CD4-positive, alpha-beta T cell (primary cell): ENCODE results near the gene CD44. TPM values are rescaled to one million over a fixed set of nuclear protein-coding genes. Genes with fewer than 3 reads are reported as not detected.

Source experiments
- ATAC-seq: fragments of 200-7000 bp; cut with Tn5 transposase; one replicate; pipeline ENCODE4 v1.10.0; 2022; ENCODE audit warnings: mild to moderate bottlenecking; ENCODE audit not compliant: poor library complexity
- CTCF ChIA-PET: fragments of 350-600 bp; sonication (Branson Sonifier 250); formaldehyde crosslinking; loops from one replicate; lab custom pipeline; 2021; ENCODE audit warnings: antibody characterized with exemption, inconsistent platforms; lab: Charles Lee
- POLR2A ChIA-PET: fragments of 350-600 bp; sonication (Branson Sonifier 250); formaldehyde crosslinking; loops from one replicate; lab custom pipeline; 2021; ENCODE audit warnings: antibody characterized with exemption, inconsistent platforms; lab: Charles Lee
- DNase-seq, 14 experiments: peaks; one replicate each; pipeline ENCODE4 v3.0.0-alpha.2; 2013 to 2020; ENCODE audit warnings: mixed read lengths in 2 of 14
- H3K27ac ChIP-seq, 2 donors: one replicate each; pipeline versions ENCODE4 v1.5.1 to v1.7.0; 2013; ENCODE audit warnings: low read length in 2 of 2, low read depth in 1 of 2, mild to moderate bottlenecking in 1 of 2
- H3K27me3 ChIP-seq, 2 experiments: 1 replicate in 1 of 2; 2 replicates in 1 of 2; pipeline versions ENCODE4 v1.6.1 to v1.7.0; 2013; ENCODE audit warnings: low read length in 2 of 2, control low read depth in 1 of 2, mild to moderate bottlenecking in 1 of 2, moderate library complexity in 1 of 2; ENCODE audit not compliant: insufficient read depth in 2 of 2, control insufficient read depth in 1 of 2
- H3K36me3 ChIP-seq: one replicate; pipeline ENCODE4 v1.6.1; 2013; ENCODE audit warnings: low read length, control low read depth; ENCODE audit not compliant: insufficient read depth
- H3K4me1 ChIP-seq: one replicate; pipeline ENCODE4 v1.6.1; 2013; ENCODE audit warnings: low read length, control low read depth; ENCODE audit not compliant: insufficient read depth
- H3K4me3 ChIP-seq: one replicate; pipeline ENCODE4 v1.5.1; 2013; ENCODE audit warnings: mild to moderate bottlenecking, low read length, moderate library complexity
- H3K9me3 ChIP-seq, 2 experiments: 1 replicate in 1 of 2; 2 replicates in 1 of 2; pipeline versions ENCODE4 v1.6.1 to v1.7.0; 2013; ENCODE audit warnings: low read length in 2 of 2, mild to moderate bottlenecking in 2 of 2, control low read depth in 1 of 2, moderate library complexity in 1 of 2; ENCODE audit not compliant: control insufficient read depth in 1 of 2, insufficient read depth in 1 of 2
- H3K27ac Mint-ChIP-seq: one replicate; pipeline ENCODE4 v1.8.0; 2020; ENCODE audit warnings: mixed read lengths
- H3K27me3 Mint-ChIP-seq: one replicate; pipeline ENCODE4 v1.8.0; 2021; ENCODE audit warnings: mixed read lengths
- H3K36me3 Mint-ChIP-seq: one replicate; pipeline ENCODE4 v1.8.0; 2021; ENCODE audit warnings: low read depth, mixed read lengths
- H3K4me1 Mint-ChIP-seq: one replicate; pipeline ENCODE4 v1.8.0; 2021; ENCODE audit warnings: low read depth, mixed read lengths
- H3K4me3 Mint-ChIP-seq: one replicate; pipeline ENCODE4 v1.8.0; 2020; ENCODE audit warnings: mild to moderate bottlenecking, mixed read lengths
- H3K9me3 Mint-ChIP-seq: one replicate; pipeline ENCODE4 v1.8.0; 2020; ENCODE audit warnings: mixed read lengths
- CTCF ChIP-seq: fragments of 200-600 bp; IDR thresholded peaks from one replicate; pipeline ENCODE4 v1.8.0; 2022; ENCODE audit warnings: antibody characterized with exemption, mild to moderate bottlenecking
- intact Hi-C, 2 experiments: fragments of 100-400 bp; cut with DNase I in 1 of 2; cut with micrococcal nuclease in 1 of 2; formaldehyde crosslinking; loops; one replicate each; pipeline versions ENCODE4 v1.15.1 to v1.9.0; 2023 to 2025; cut with DNase I, micrococcal nuclease
- total RNA-seq, 174 experiments: library from RNA in 2 of 174; stranded (reverse) in 2 of 174; gene quantifications; one replicate each; pipeline ENCODE4 v1.2.3 and lab custom pipeline; 2021 to 2026

CD44 gene
- total RNA-seq, 2 experiments from 2014 or later: 1,283 to 1,330 TPM

GRCh38 chr11:35245056-35245455 lies 106.1 kb downstream of the CD44 start:
- no peak for TF ChIP-seq CTCF
- no peaks in the 10 kb centered on the region for H3K36me3 ChIP-seq
- ATAC-seq (no peak), DNase-seq (peak in 1 of 14 experiments; percentile 8)
- H3K9me3 ChIP-seq: peaks cover 0 to 5% of the 10 kb centered on the region in 2 experiments
- ChIA-PET CTCF (interaction anchor here (1.1 to 1.7 kb wide), 2 partner anchors 60 to 198 kb away, joined by 3 to 4 read pairs; no protein-coding TSS in a partner anchor), POLR2A (interaction anchor here (1.4 to 2.9 kb wide), 2 partner anchors 9 to 12 kb away, joined by 4 to 44 read pairs; no protein-coding TSS in a partner anchor)
- H3K4me3 ChIP-seq: no peak overlapping the region
- H3K4me3 Mint-ChIP-seq: no peak overlapping the region
- H3K9me3 Mint-ChIP-seq: peaks cover 9% of the 10 kb centered on the region
- peaks cover 69% of the 10 kb centered on the region for H3K4me1 Mint-ChIP-seq
- H3K36me3 Mint-ChIP-seq: peaks cover 25% of the 10 kb centered on the region
- intact Hi-C loops: loop anchor here in 1 of 2 experiments (5.0 kb wide), 1 partner anchor 43 kb away; no protein-coding TSS in a partner anchor
- no peaks in the 10 kb centered on the region for H3K27me3 ChIP-seq
- H3K27ac Mint-ChIP-seq: peak overlapping the region; percentile 97
- no peaks in the 10 kb centered on the region for H3K27me3 Mint-ChIP-seq
- no peak overlapping the region for H3K27ac ChIP-seq
- H3K4me1 ChIP-seq: peaks cover 59% of the 10 kb centered on the region

- CTCF ChIA-PET: interaction anchor here (1.1 to 1.7 kb wide), 3 partner anchors 8 to 199 kb away, joined by 3 to 4 read pairs (median 4); no protein-coding TSS in a partner anchor
- H3K9me3 ChIP-seq: peaks cover 0 to 5% of the 10 kb centered on the region in 2 experiments
- no peak for TF ChIP-seq CTCF
- no peak for DNase-seq
- Mint-ChIP-seq H3K36me3 (peaks cover 25% of the 10 kb centered on the region), H3K4me3 (no peak overlapping the region), H3K27ac (peak overlapping the region; percentile 97), H3K9me3 (peaks cover 9% of the 10 kb centered on the region), H3K4me1 (peaks cover 68% of the 10 kb centered on the region), H3K27me3 (no peaks in the 10 kb centered on the region)
- H3K4me1 ChIP-seq: peaks cover 59% of the 10 kb centered on the region
- no peak for ATAC-seq
- POLR2A ChIA-PET: interaction anchor here (0.6 to 2.9 kb wide), 3 partner anchors 10 to 85 kb away, joined by 3 to 44 read pairs (median 4); no protein-coding TSS in a partner anchor
- intact Hi-C loops: loop anchor here in 1 of 2 experiments (5.0 kb wide), 1 partner anchor 43 kb away; no protein-coding TSS in a partner anchor
- peak overlapping the region; percentile 0 to 19 for H3K27ac ChIP-seq
- H3K27me3 ChIP-seq: no peaks in the 10 kb centered on the region
- no peaks in the 10 kb centered on the region for H3K36me3 ChIP-seq
- H3K4me3 ChIP-seq: no peak overlapping the region
Measured at GRCh38 chr11:35245786-35246185, 106.8 kb downstream of the CD44 start.

GRCh38 chr11:35246745-35247144 lies 107.8 kb downstream of the CD44 start:
- ATAC-seq: no peak
- Histone ChIP-seq H3K27ac (peak overlapping the region; percentile 53 to 62), H3K4me1 (peaks cover 53% of the 10 kb centered on the region), H3K27me3 (no peaks in the 10 kb centered on the region), H3K4me3 (no peak overlapping the region), H3K9me3 (peaks cover 0 to 5% of the 10 kb centered on the region in 2 experiments), H3K36me3 (no peaks in the 10 kb centered on the region)
- Mint-ChIP-seq H3K4me3 (peak overlapping the region; percentile 73), H3K4me1 (peaks cover 61% of the 10 kb centered on the region), H3K9me3 (peaks cover 9% of the 10 kb centered on the region), H3K36me3 (peaks cover 25% of the 10 kb centered on the region), H3K27me3 (no peaks in the 10 kb centered on the region), H3K27ac (peak overlapping the region; percentile 97)
- DNase-seq: peak in 1 of 14 experiments; percentile 2
- intact Hi-C loops: loop anchor here in 1 of 2 experiments (1.0 to 5.0 kb wide), 2 partner anchors 10 to 44 kb away; no protein-coding TSS in a partner anchor
- ChIA-PET CTCF (interaction anchor here (1.0 to 1.6 kb wide), 6 partner anchors 9 to 59 kb away, joined by 3 to 5 read pairs (median 3); no protein-coding TSS in a partner anchor), POLR2A (interaction anchor here (0.7 to 2.9 kb wide), 13 partner anchors 10 to 329 kb away, joined by 3 to 44 read pairs (median 4); no protein-coding TSS in a partner anchor)
- no peak for TF ChIP-seq CTCF
